Superior temporal gyrus (tissue), 1 donor: ENCODE measurements around the gene ITGAL.
"Not testable (repeated sequence)": the region's sequence is repeated elsewhere in the genome, so short reads cannot be mapped to it uniquely, and the experiment has no call there.

Source experiments
- DNase-seq: peaks from one replicate; pipeline ENCODE4 v3.0.0-alpha.2; 2016; ENCODE audit errors: extremely low spot score

The ITGAL gene

GRCh38 chr16:30526137-30526822 lies 53.7 kb downstream of the ITGAL start, which contains the start of gene ZNF768:
Gene ZNF768, minus strand, starts transcription at chr16:30526566. Its CDS starts 153 bp downstream, at chr16:30526413.
- peak; percentile 24 for DNase-seq

- peak; percentile 96 for DNase-seq
Observed at GRCh38 chr16:30526823-30527634, 54.5 kb downstream of the ITGAL start.

- no peak for DNase-seq
Observed at GRCh38 chr16:30527635-30528178, 55.2 kb downstream of the ITGAL start.

GRCh38 chr16:30528799-30529457 lies 56.4 kb downstream of the ITGAL start:
- no peak for DNase-seq

- no peak for DNase-seq
Observed at GRCh38 chr16:30530163-30531037, 57.9 kb downstream of the ITGAL start.

GRCh38 chr16:30532285-30533145 lies 60.0 kb downstream of the ITGAL start:
- DNase-seq = no peak

- no peak for DNase-seq
Observed at GRCh38 chr16:30533146-30533522, 60.6 kb downstream of the ITGAL start.

GRCh38 chr16:30533748-30534367 lies 61.3 kb downstream of the ITGAL start:
- DNase-seq = no peak

- peak; percentile 96 for DNase-seq
Observed at GRCh38 chr16:30534368-30535105, 62.0 kb downstream of the ITGAL start, which contains the start of gene ZNF747. Gene ZNF747, minus strand, starts transcription at chr16:30534858. Its CDS starts 179 bp downstream, at chr16:30534679.

GRCh38 chr16:30535106-30535776 lies 62.7 kb downstream of the ITGAL start:
- DNase-seq = peak; percentile 38

- no peak for DNase-seq
Observed at GRCh38 chr16:30535777-30536190, 63.2 kb downstream of the ITGAL start.

GRCh38 chr16:30536391-30537024 lies 64.0 kb downstream of the ITGAL start:
- DNase-seq = not testable (repeated sequence)

GRCh38 chr16:30539000-30539964 lies 66.7 kb downstream of the ITGAL start:
- no peak for DNase-seq

GRCh38 chr16:30539986-30540526 lies 67.5 kb downstream of the ITGAL start:
- DNase-seq = not testable (repeated sequence)

- not testable (repeated sequence) for DNase-seq
Observed at GRCh38 chr16:30540916-30541464, 68.4 kb downstream of the ITGAL start.
